ENCODE measurements around the gene RAB11FIP4. TPM values are rescaled to one million over a fixed set of nuclear protein-coding genes. Genes with fewer than 3 reads are reported as not detected.

Gene RAB11FIP4
- total and polyA plus RNA-seq, 2 of the 13 experiments (the other 11 are each of a cell fraction or from before 2014, with no cell fraction given) = 28.0 to 89.3 TPM

DNA sequence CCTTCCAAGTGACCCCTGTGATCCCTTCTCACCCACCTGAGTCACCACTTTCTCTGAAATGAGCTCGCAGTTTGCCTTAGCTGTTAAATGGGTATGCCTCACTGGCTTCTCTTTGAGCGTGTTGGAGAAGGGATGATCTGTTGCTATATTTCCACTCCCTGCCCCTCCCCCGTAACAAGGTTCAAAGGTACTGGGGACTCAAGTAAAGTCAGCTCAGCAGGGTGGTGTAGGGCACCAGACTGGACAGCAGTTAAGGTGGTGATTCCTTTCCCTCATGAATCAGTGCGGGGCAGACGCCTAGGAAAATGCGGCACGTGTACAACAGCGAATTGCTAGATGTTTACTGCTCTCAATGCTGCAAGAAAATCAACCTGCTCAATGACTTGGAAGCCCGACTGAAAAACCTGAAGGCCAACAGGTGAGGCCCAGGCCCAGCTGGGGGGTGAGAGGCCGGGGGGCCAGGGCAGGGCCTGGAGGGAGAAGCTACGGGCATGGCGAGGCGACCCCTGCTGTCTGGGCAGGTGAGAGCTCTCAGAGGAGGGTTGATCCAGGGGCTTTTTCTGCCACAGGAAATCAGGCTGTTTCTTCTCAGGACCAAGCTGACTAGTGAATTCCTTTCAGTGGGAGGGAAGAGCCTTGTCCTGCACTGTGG lies 130.3 kb downstream of the RAB11FIP4 start (continued):
- peak; percentile 88 for TF ChIP-seq ZNF629 (CRISPR knock-in tag; conservative IDR thresholded peaks at IDR 0.05)
- no peak for TF ChIP-seq EP300 (IDR thresholded peaks at IDR 0.05; ENCODE audit: low read depth in 2 of 2, low read length in 2 of 2)
- no peak for TF ChIP-seq EP300 (CRISPR knock-in tag; IDR thresholded peaks at IDR 0.05; ENCODE audit: borderline replicate concordance)

GRCh38 chr17:31522284-31522931 lies 130.9 kb downstream of the RAB11FIP4 start:
- no peak for TF ChIP-seq SP4 (CRISPR knock-in tag; IDR thresholded peaks at IDR 0.05)
- TF ChIP-seq, protein P1, sequence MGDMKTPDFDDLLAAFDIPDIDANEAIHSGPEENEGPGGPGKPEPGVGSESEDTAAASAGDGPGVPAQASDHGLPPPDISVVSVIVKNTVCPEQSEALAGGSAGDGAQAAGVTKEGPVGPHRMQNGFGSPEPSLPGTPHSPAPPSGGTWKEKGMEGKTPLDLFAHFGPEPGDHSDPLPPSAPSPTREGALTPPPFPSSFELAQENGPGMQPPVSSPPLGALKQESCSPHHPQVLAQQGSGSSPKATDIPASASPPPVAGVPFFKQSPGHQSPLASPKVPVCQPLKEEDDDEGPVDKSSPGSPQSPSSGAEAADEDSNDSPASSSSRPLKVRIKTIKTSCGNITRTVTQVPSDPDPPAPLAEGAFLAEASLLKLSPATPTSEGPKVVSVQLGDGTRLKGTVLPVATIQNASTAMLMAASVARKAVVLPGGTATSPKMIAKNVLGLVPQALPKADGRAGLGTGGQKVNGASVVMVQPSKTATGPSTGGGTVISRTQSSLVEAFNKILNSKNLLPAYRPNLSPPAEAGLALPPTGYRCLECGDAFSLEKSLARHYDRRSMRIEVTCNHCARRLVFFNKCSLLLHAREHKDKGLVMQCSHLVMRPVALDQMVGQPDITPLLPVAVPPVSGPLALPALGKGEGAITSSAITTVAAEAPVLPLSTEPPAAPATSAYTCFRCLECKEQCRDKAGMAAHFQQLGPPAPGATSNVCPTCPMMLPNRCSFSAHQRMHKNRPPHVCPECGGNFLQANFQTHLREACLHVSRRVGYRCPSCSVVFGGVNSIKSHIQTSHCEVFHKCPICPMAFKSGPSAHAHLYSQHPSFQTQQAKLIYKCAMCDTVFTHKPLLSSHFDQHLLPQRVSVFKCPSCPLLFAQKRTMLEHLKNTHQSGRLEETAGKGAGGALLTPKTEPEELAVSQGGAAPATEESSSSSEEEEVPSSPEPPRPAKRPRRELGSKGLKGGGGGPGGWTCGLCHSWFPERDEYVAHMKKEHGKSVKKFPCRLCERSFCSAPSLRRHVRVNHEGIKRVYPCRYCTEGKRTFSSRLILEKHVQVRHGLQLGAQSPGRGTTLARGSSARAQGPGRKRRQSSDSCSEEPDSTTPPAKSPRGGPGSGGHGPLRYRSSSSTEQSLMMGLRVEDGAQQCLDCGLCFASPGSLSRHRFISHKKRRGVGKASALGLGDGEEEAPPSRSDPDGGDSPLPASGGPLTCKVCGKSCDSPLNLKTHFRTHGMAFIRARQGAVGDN (CRISPR knock-in tag; IDR thresholded peaks at IDR 0.05) = peak; percentile 18; the same call in 1 of the 2 replicates
- peaks cover 13% of the 10 kb centered on the region for H3K4me1 ChIP-seq (ENCODE audit: insufficient read depth, low read length)
- no peak overlapping the region for H3K9ac ChIP-seq (ENCODE audit: insufficient read depth, low read depth, low read length)
- intact Hi-C loops (cut with micrococcal nuclease; ENCODE audit: unreplicated experiment) (no loop called here), in situ Hi-C loops (cut with HindIII; ENCODE audit: extremely low pct_ligation_motif_present, low pct_unique_long_range_greater_than_20kb) (no loop called here)
- WGBS (ENCODE audit: low lambda C conversion rate) = 98% methylated on average over 8 of the region's 16 CpGs
- no TSS peak for BruUV-seq (replicated peaks)
- H3K36me3 ChIP-seq (replicated peaks in 1 of 2; ENCODE audit: control insufficient read depth in 1 of 2, insufficient read depth in 2 of 2, low read length in 2 of 2) = peaks cover 31 to 59% of the 10 kb centered on the region in 2 experiments
- peaks cover 5% of the 10 kb centered on the region for H3K79me2 ChIP-seq (ENCODE audit: insufficient read depth, low read length)
- no peaks in the 10 kb centered on the region for H3K27me3 ChIP-seq (ENCODE audit: control insufficient read depth in 1 of 2, insufficient read depth in 2 of 2, low read length in 2 of 2)
- no peak overlapping the region for H3K4me3 ChIP-seq (replicated peaks in 1 of 3; ENCODE audit: insufficient read depth in 1 of 3, low read depth in 2 of 3, low read length in 3 of 3)
- H3K27ac ChIP-seq (ENCODE audit: extremely low read length, insufficient read depth, low read length) = no peak overlapping the region
- no peaks in the 10 kb centered on the region for H3K9me3 ChIP-seq (ENCODE audit: low read length)
- POLR2A ChIA-PET = interaction anchor here (1.1 kb wide), 1 partner anchor 55 kb away, joined by 3 read pairs; no protein-coding TSS in a partner anchor
- ATAC-seq (no peak), DNase-seq (ENCODE audit: low spot score) (no peak), FAIRE-seq (no peak)
- no peaks in the 10 kb centered on the region for H4K20me1 ChIP-seq (ENCODE audit: insufficient read depth, low read length)
- CTCF ChIA-PET (ENCODE audit: low intra/inter-chr PET ratio, low total read pairs) = interaction anchor here (1.5 kb wide), 1 partner anchor 85 kb away, joined by 6 read pairs; no protein-coding TSS in a partner anchor
- H2AFZ ChIP-seq (ENCODE audit: low read length) = no peak overlapping the region
- no peak overlapping the region for H3K4me2 ChIP-seq (ENCODE audit: low read depth, low read length)

Data from HepG2 (cell line).